GM18907 (cell line): ENCODE results near the gene EARS2.
"Not testable (repeated sequence)": the region's sequence is repeated elsewhere in the genome, so short reads cannot be mapped to it uniquely, and the experiment has no call there.

Experiments
- ATAC-seq: cut with Tn5 transposase; IDR thresholded peaks from one replicate; pipeline ENCODE4 v1.9.1; 2021; ENCODE audit warnings: mild to moderate bottlenecking, moderate library complexity; ENCODE audit not compliant: unreplicated experiment

Gene EARS2

GRCh38 chr16:23485257-23485614 lies 71.9 kb downstream of the EARS2 start:
- no peak for ATAC-seq

DNA sequence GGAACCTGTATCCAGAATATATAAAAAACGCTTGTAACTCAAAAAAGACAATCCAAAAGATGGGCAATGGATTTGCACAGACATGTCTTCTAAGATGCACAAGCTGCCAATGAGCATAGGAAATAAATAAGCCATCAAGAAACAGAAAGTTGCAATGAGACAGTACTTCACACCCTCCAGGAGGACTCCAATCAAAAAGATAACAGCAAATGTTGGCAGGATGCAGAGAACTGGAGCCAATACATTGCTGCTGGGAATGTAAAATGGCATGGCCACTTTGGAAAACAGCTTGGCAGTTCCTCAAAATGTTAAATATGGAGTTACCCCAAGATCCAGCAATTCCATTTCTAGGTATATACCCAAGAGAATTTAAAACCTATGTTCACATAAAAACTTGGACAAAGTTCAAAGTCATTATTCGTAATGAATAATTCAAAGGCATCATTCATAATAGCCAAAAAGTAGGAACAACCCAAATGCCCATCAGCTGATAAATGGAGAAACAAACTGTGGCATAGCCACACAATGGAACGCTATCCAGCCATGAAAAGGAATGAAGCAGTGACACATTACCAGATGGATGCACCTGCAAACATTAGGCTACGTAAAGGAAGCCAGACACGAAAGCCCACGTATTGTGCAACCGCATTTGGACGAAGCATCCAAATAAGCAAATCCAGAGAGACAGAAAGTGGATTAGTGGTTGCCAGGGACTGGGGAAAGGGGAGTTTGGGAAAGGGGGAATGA lies 72.5 kb downstream of the EARS2 start:
- no peak for ATAC-seq

DNA sequence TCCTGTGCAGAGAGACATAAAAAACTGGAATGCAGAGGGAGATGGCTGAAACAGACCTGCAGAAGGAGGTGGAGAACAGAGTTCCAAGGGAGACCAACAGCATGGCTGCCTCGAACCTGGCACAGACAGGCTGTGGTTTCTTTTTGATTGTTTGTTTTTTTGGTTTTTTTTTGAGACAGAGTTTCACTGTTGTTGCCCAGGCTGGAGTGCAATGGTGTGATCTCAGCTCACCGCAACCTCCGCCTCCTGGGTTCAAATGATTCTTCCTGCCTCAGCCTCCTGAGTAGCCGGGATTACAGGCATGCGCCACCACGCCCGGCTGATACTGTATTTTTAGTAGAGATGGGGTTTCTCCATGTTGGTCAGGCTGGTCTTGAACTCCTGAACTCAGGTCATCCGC lies 73.7 kb downstream of the EARS2 start:
- ATAC-seq: not testable (repeated sequence)

- no peak for ATAC-seq
These were observed 74.4 kb downstream of the EARS2 start for GRCh38 chr16:23482778-23483177.

- no peak for ATAC-seq
These were observed 76.9 kb downstream of the EARS2 start for GRCh38 chr16:23480257-23480656.

DNA sequence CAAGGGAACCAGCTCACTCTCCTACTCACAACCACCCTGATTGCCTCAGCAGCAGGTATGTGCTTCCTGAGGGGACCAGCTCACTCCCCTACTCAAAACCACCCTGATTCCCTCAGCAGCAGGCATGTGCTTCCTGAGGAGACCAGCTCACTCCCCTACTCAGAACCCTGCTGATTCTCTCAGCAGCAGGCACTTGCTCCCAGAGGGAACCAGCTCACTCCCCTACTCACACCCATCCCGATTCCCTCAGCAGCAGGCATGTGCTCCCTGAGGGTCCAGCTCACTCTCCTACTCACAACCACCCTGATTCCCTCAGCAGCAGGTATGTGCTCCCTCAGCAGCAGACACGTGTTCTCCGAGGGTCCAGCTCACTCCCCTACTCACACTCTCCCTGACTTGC lies 78.0 kb downstream of the EARS2 start:
- ATAC-seq: no peak

GRCh38 chr16:23478566-23478965 lies 78.6 kb downstream of the EARS2 start:
- no peak for ATAC-seq

- ATAC-seq: no peak
These were observed 80.9 kb downstream of the EARS2 start for GRCh38 chr16:23476289-23476688.
